ENCODE results near the gene PKP1.

PKP1 gene

GRCh38 chr1:201353186-201353940, 70.1 kb downstream of the PKP1 start:
- no peak for DNase-seq (ENCODE audit: low read depth in 2 of 2)

GRCh38 chr1:201354151-201354900, 71.0 kb downstream of the PKP1 start:
- DNase-seq (ENCODE audit: low read depth in 2 of 2) = no peak

GRCh38 chr1:201354901-201355295, 71.6 kb downstream of the PKP1 start:
- no peak for DNase-seq (ENCODE audit: low read depth in 2 of 2)

- no peak for DNase-seq (ENCODE audit: low read depth in 2 of 2)
Observed at GRCh38 chr1:201355471-201355870, 72.2 kb downstream of the PKP1 start.

- no peak for DNase-seq (ENCODE audit: low read depth in 2 of 2)
Observed at GRCh38 chr1:201356236-201356635, 72.9 kb downstream of the PKP1 start.

GRCh38 chr1:201356701-201357100, 73.4 kb downstream of the PKP1 start:
- no peak for DNase-seq (ENCODE audit: low read depth in 2 of 2)

- no peak for DNase-seq (ENCODE audit: low read depth in 2 of 2)
Observed at GRCh38 chr1:201357211-201357610, 73.9 kb downstream of the PKP1 start.

- DNase-seq (ENCODE audit: low read depth in 2 of 2) = no peak
Observed at GRCh38 chr1:201357636-201358348, 74.5 kb downstream of the PKP1 start.

GRCh38 chr1:201358596-201358995, 75.3 kb downstream of the PKP1 start:
- DNase-seq (ENCODE audit: low read depth in 2 of 2) = no peak

- DNase-seq (ENCODE audit: low read depth in 2 of 2) = no peak
Observed at GRCh38 chr1:201359031-201359872, 75.9 kb downstream of the PKP1 start.

- DNase-seq (ENCODE audit: low read depth in 2 of 2) = no peak
Observed at GRCh38 chr1:201359873-201360210, 76.5 kb downstream of the PKP1 start.

- DNase-seq (ENCODE audit: low read depth in 2 of 2) = no peak
Observed at GRCh38 chr1:201360486-201360885, 77.2 kb downstream of the PKP1 start.

- no peak for DNase-seq (ENCODE audit: low read depth in 2 of 2)
Observed at GRCh38 chr1:201360901-201361651, 77.8 kb downstream of the PKP1 start.

GRCh38 chr1:201361652-201362504, 78.6 kb downstream of the PKP1 start:
- no peak for DNase-seq (ENCODE audit: low read depth in 2 of 2)

GRCh38 chr1:201362906-201363305, 79.6 kb downstream of the PKP1 start:
- DNase-seq (ENCODE audit: low read depth in 2 of 2) = no peak

GRCh38 chr1:201363467-201363866, 80.2 kb downstream of the PKP1 start:
- no peak for DNase-seq (ENCODE audit: low read depth in 2 of 2)

GRCh38 chr1:201364808-201365105, 81.5 kb downstream of the PKP1 start:
- no peak for DNase-seq (ENCODE audit: low read depth in 2 of 2)

GRCh38 chr1:201365251-201365650, 81.9 kb downstream of the PKP1 start:
- no peak for DNase-seq (ENCODE audit: low read depth in 2 of 2)

- DNase-seq (ENCODE audit: low read depth in 2 of 2) = no peak
Observed at GRCh38 chr1:201366696-201367095, 83.4 kb downstream of the PKP1 start.

GRCh38 chr1:201369209-201369608, 85.9 kb downstream of the PKP1 start:
- no peak for DNase-seq (ENCODE audit: low read depth in 2 of 2)
